Measurements from ENCODE around the gene SLC7A1. TPM values are rescaled to one million over a fixed set of nuclear protein-coding genes. Genes with fewer than 3 reads are reported as not detected.

SLC7A1 gene
- total and polyA plus RNA-seq, 2 of the 8 experiments (the other 6 are each of a cell fraction or from before 2014, with no cell fraction given): 26.8 to 114 TPM

- FAIRE-seq (no peak), DNase-seq (ENCODE audit: low read depth in 1 of 2, low spot score in 2 of 2) (no peak)
- peaks cover 0 to 2% (median 0%) of the 10 kb centered on the region in 4 experiments; a peak in 1 of 7 replicates for H3K27me3 ChIP-seq (replicated peaks in 1 of 4; ENCODE audit: control insufficient read depth in 3 of 4, extremely low read depth in 1 of 4, insufficient read depth in 3 of 4, low read length in 3 of 4)
- H2BK5ac ChIP-seq (ENCODE audit: low read depth, low read length): no peak overlapping the region
- no peak overlapping the region for H2AK5ac ChIP-seq (ENCODE audit: low read depth, low read length)
- no peak overlapping the region for H4K91ac ChIP-seq (replicated peaks; ENCODE audit: insufficient read length, low read length)
- no peak overlapping the region for H2BK120ac ChIP-seq (replicated peaks; ENCODE audit: low read depth, low read length)
- H4K8ac ChIP-seq (ENCODE audit: extremely low read depth, insufficient read depth, low read length): no peak overlapping the region
- no peak overlapping the region for H3K4ac ChIP-seq (replicated peaks; ENCODE audit: insufficient read length, low read depth, low read length)
- peaks cover 0 to 3% (median 0%) of the 10 kb centered on the region in 4 experiments; a peak in 1 of 8 replicates for H3K36me3 ChIP-seq (ENCODE audit: control insufficient read depth in 2 of 4, insufficient read depth in 4 of 4, low read length in 3 of 4)
- no peak overlapping the region for H2BK15ac ChIP-seq (ENCODE audit: low read length)
- H3K18ac ChIP-seq (ENCODE audit: extremely low read depth, low read length): no peak overlapping the region
- no peaks in the 10 kb centered on the region for H3K9me3 ChIP-seq (ENCODE audit: insufficient read depth in 2 of 2, low read depth in 1 of 2, low read length in 1 of 2)
- H3K23me2 ChIP-seq (ENCODE audit: low read depth, low read length): peaks cover 4% of the 10 kb centered on the region; the same call in 1 of the 2 replicates
- CTCF ChIA-PET (ENCODE audit: partially characterized antibody): no interaction called here
- peak overlapping the region; percentile 70 to 96 for H3K4me2 ChIP-seq (ENCODE audit: insufficient read depth in 1 of 2, low read depth in 2 of 2, low read length in 2 of 2)
- H2AFZ ChIP-seq (ENCODE audit: low read length): no peak overlapping the region
- peaks cover 23% of the 10 kb centered on the region for H3K79me1 ChIP-seq (ENCODE audit: low read depth, low read length)
- H3K4me3 ChIP-seq (ENCODE audit: extremely low read depth in 1 of 4, insufficient read depth in 2 of 4, low read depth in 3 of 4, low read length in 4 of 4): peak overlapping the region; percentile 70 to 91 (median 86); a peak in 7 of 8 replicates
- H2BK20ac ChIP-seq (ENCODE audit: low read length): no peak overlapping the region
- no peak overlapping the region for H3K56ac ChIP-seq (replicated peaks; ENCODE audit: insufficient read length, low read depth, low read length)
- H2BK12ac ChIP-seq (ENCODE audit: low read depth, low read length): no peak overlapping the region
- H3K4me1 ChIP-seq (replicated peaks in 1 of 4; ENCODE audit: control insufficient read depth in 3 of 4, insufficient read depth in 4 of 4, low read length in 3 of 4): peaks cover 5 to 18% (median 12%) of the 10 kb centered on the region in 4 experiments
- H3K79me2 ChIP-seq (ENCODE audit: control insufficient read depth in 1 of 2, insufficient read depth in 2 of 2, low read length in 2 of 2): peaks cover 47 to 65% of the 10 kb centered on the region in 2 experiments
- H4K20me1 ChIP-seq (replicated peaks in 1 of 2; ENCODE audit: control insufficient read depth in 1 of 2, insufficient read depth in 2 of 2, low read length in 2 of 2): peaks cover 19 to 36% of the 10 kb centered on the region in 2 experiments
- POLR2A ChIA-PET (ENCODE audit: partially characterized antibody): interaction anchor here (0.6 to 3.5 kb wide), 7 partner anchors 7 to 86 kb away, joined by 3 to 25 read pairs (median 6); no protein-coding TSS in a partner anchor
- no peak overlapping the region for H3K14ac ChIP-seq (ENCODE audit: insufficient read length)
- no peak overlapping the region for H3K27ac ChIP-seq (ENCODE audit: low read depth, low read length)
- H4K5ac ChIP-seq (ENCODE audit: insufficient read length, low read depth, low read length): no peak overlapping the region
- H3K23ac ChIP-seq (ENCODE audit: insufficient read length): no peak overlapping the region
- H3K9ac ChIP-seq (replicated peaks in 1 of 4; ENCODE audit: extremely low read depth in 1 of 4, low read depth in 3 of 4, low read length in 3 of 4): peak overlapping the region in 2 of 4 experiments; percentile 92 to 96; a peak in 5 of 7 replicates
- 64% methylated on average over 8 of the region's 8 CpGs; no CpG with 5 or more reads in 1 of the 2 experiments for WGBS, 2 experiments (ENCODE audit: extremely low coverage in 1 of 2, insufficient coverage in 1 of 2, insufficient read length in 1 of 2, insufficient replicate concordance in 2 of 2, low coverage in 1 of 2, low lambda C conversion rate in 2 of 2, missing lambda C conversion rate in 1 of 2)
- TF ChIP-seq GTF2F1 (IDR thresholded peaks at IDR 0.05; ENCODE audit: borderline replicate concordance, low read depth, low read length) (no peak), KDM5A (IDR thresholded peaks at IDR 0.05; ENCODE audit: low read length) (no peak), YY1 (IDR thresholded peaks at IDR 0.05; ENCODE audit: low read depth, low read length) (no peak), SP4 (IDR thresholded peaks at IDR 0.05; ENCODE audit: low read length) (no peak), SAP30 (IDR thresholded peaks at IDR 0.05; ENCODE audit: insufficient read depth, insufficient replicate concordance, low read length) (no peak), TBP (IDR thresholded peaks at IDR 0.05; ENCODE audit: low read depth, low read length) (no peak), CTBP2 (IDR thresholded peaks at IDR 0.05; ENCODE audit: borderline replicate concordance, insufficient read depth, insufficient read length, low read length) (no peak), KDM4A (IDR thresholded peaks at IDR 0.05; ENCODE audit: low read depth, low read length, severe bottlenecking) (no peak), CREB1 (IDR thresholded peaks at IDR 0.05) (no peak), PHF8 (conservative IDR thresholded peaks at IDR 0.05; ENCODE audit: low read depth, low read length) (no peak), JUND (IDR thresholded peaks at IDR 0.05; ENCODE audit: low read length) (no peak), HDAC2 (IDR thresholded peaks at IDR 0.05; ENCODE audit: borderline replicate concordance in 1 of 2, low read depth in 2 of 2, low read length in 2 of 2) (no peak), NRF1 (IDR thresholded peaks at IDR 0.05; ENCODE audit: low read depth, low read length) (no peak)
Measured at GRCh38 chr13:29593605-29594297, 1.7 kb downstream of the SLC7A1 start.

Data from H1 (cell line).